IMR-90 (cell line): ENCODE measurements around the gene DDX24. TPM values are rescaled to one million over a fixed set of nuclear protein-coding genes. Genes with fewer than 3 reads are reported as not detected.

Source experiments
- ATAC-seq: fragments of 200-7000 bp; cut with Tn5 transposase; 2 replicates; pipeline ENCODE4 v1.9.1; 2020; ENCODE audit warnings: low read depth, mild to moderate bottlenecking, moderate library complexity
- BruUV-seq: library from RNA; stranded (reverse); fragments of 400-500 nt; replicated peaks from 2 replicates; lab custom pipeline; 2021; lab: Mats Ljungman, UMichigan
- CTCF ChIA-PET: fragments of 300-600 bp; formaldehyde crosslinking; extraction: SDS; loops from one replicate; lab custom pipeline; 2021; ENCODE audit warnings: antibody characterized with exemption; lab: Yijun Ruan, JAX
- POLR2A ChIA-PET: fragments of 300-600 bp; sonication (Branson Sonifier 250); formaldehyde crosslinking; loops from one replicate; lab custom pipeline; 2022; ENCODE audit warnings: antibody characterized with exemption; ENCODE audit not compliant: unreplicated experiment; lab: Charles Lee
- DNase-seq: peaks from one replicate; pipeline ENCODE4 v3.0.0; 2013
- H2AFZ ChIP-seq: replicated peaks from 2 replicates; pipeline ENCODE3; 2013; ENCODE audit warnings: low read length, mild to moderate bottlenecking; ENCODE audit not compliant: poor library complexity
- H2AK5ac ChIP-seq: 2 replicates; pipeline ENCODE4 v1.6.1; 2013; ENCODE audit warnings: low read depth, low read length, inconsistent platforms
- H2AK9ac ChIP-seq: replicated peaks from 2 replicates; pipeline ENCODE3; 2013; ENCODE audit warnings: mild to moderate bottlenecking, low read depth, low read length, moderate library complexity; ENCODE audit not compliant: poor library complexity
- H2BK120ac ChIP-seq: 2 replicates; pipeline ENCODE4 v1.6.1; 2013; ENCODE audit warnings: low read depth, low read length, inconsistent platforms
- H2BK15ac ChIP-seq: 3 replicates; pipeline ENCODE4 v1.6.1; 2013; ENCODE audit warnings: low read depth, low read length, inconsistent platforms
- H2BK20ac ChIP-seq: 2 replicates; pipeline ENCODE4 v1.6.1; 2013; ENCODE audit warnings: low read depth, mild to moderate bottlenecking, inconsistent platforms, low read length, moderate library complexity
- H2BK5ac ChIP-seq: 2 replicates; pipeline ENCODE4 v1.6.1; 2013; ENCODE audit warnings: mild to moderate bottlenecking, low read depth, low read length, inconsistent platforms; ENCODE audit not compliant: poor library complexity, severe bottlenecking
- H3K14ac ChIP-seq: replicated peaks from 2 replicates; pipeline ENCODE4 v1.6.1; 2013; ENCODE audit warnings: low read depth, low read length, inconsistent platforms
- H3K18ac ChIP-seq: 2 replicates; pipeline ENCODE4 v1.6.1; 2013; ENCODE audit warnings: low read depth, low read length, control low read depth
- H3K23ac ChIP-seq: 2 replicates; pipeline ENCODE4 v1.6.1; 2013; ENCODE audit warnings: low read depth, low read length, inconsistent platforms
- H3K27ac ChIP-seq: 2 replicates; pipeline ENCODE4 v1.5.1; 2013; ENCODE audit warnings: mild to moderate bottlenecking, control low read depth, low read length; ENCODE audit not compliant: insufficient read depth
- H3K27me3 ChIP-seq: 2 replicates; pipeline ENCODE4 v1.6.1; 2013; ENCODE audit warnings: low read length; ENCODE audit not compliant: control insufficient read depth, insufficient read depth
- H3K36me3 ChIP-seq: 2 replicates; pipeline ENCODE4 v1.6.1; 2013; ENCODE audit warnings: low read length, mixed read lengths; ENCODE audit not compliant: control insufficient read depth, insufficient read depth
- H3K4ac ChIP-seq: 2 replicates; pipeline ENCODE4 v1.6.1; 2013; ENCODE audit warnings: low read depth, low read length, inconsistent platforms
- H3K4me1 ChIP-seq: 2 replicates; pipeline ENCODE4 v1.6.1; 2013; ENCODE audit warnings: low read length, mixed read lengths; ENCODE audit not compliant: control insufficient read depth, insufficient read depth
- H3K4me2 ChIP-seq: 2 replicates; pipeline ENCODE4 v1.6.1; 2013; ENCODE audit warnings: low read depth, mild to moderate bottlenecking, control low read depth, low read length, moderate library complexity
- H3K4me3 ChIP-seq: 2 replicates; pipeline ENCODE4 v1.5.1; 2013; ENCODE audit warnings: low read depth, mild to moderate bottlenecking, control low read depth, low read length, moderate library complexity; ENCODE audit not compliant: insufficient read depth
- H3K56ac ChIP-seq: 2 replicates; pipeline ENCODE4 v1.6.1; 2013; ENCODE audit warnings: low read length, inconsistent platforms; ENCODE audit not compliant: insufficient read depth; ENCODE audit errors: extremely low read depth
- H3K79me1 ChIP-seq, 2 experiments: 2 replicates each; pipeline ENCODE4 v1.6.1; 2013; ENCODE audit warnings: low read length in 2 of 2, inconsistent platforms in 1 of 2, low read depth in 1 of 2
- H3K9ac ChIP-seq: 2 replicates; pipeline ENCODE4 v1.6.1; 2013; ENCODE audit warnings: low read depth, low read length, control low read depth
- H3K9me1 ChIP-seq: 2 replicates; pipeline ENCODE4 v1.6.1; 2013; ENCODE audit warnings: low read length, inconsistent platforms; ENCODE audit not compliant: insufficient read depth
- H3K9me3 ChIP-seq: 2 replicates; pipeline ENCODE4 v1.6.1; 2013; ENCODE audit warnings: low read length; ENCODE audit not compliant: control insufficient read depth, insufficient read depth
- H4K20me1 ChIP-seq: 2 replicates; pipeline ENCODE4 v1.6.1; 2013; ENCODE audit warnings: low read length, inconsistent platforms; ENCODE audit not compliant: insufficient read depth
- H4K5ac ChIP-seq: 2 replicates; pipeline ENCODE4 v1.6.1; 2013; ENCODE audit warnings: mild to moderate bottlenecking, low read depth, low read length, control low read depth
- H4K8ac ChIP-seq, 2 experiments: 2 replicates each; pipeline ENCODE4 v1.6.1; 2013; ENCODE audit warnings: low read depth in 2 of 2, low read length in 2 of 2, control low read depth in 1 of 2, inconsistent platforms in 1 of 2
- H4K91ac ChIP-seq: 2 replicates; pipeline ENCODE4 v1.6.1; 2013; ENCODE audit warnings: low read depth, low read length, inconsistent platforms; ENCODE audit not compliant: insufficient read depth
- BHLHE40 ChIP-seq: fragments of 150-350 bp; IDR thresholded peaks from 2 replicates; pipeline ENCODE4 v1.6.1; 2016; ENCODE audit warnings: mild to moderate bottlenecking, low read depth, low read length
- CEBPB ChIP-seq: IDR thresholded peaks from 2 replicates; pipeline ENCODE4 v1.6.1; 2012; ENCODE audit warnings: low read depth, low read length, improper control_type of control experiment
- CHD1 ChIP-seq: IDR thresholded peaks from 2 replicates; pipeline ENCODE4 v1.6.1; 2012; ENCODE audit warnings: low read depth, low read length, improper control_type of control experiment
- FOS ChIP-seq: fragments of 150-350 bp; IDR thresholded peaks from 2 replicates; pipeline ENCODE4 v1.6.1; 2016; ENCODE audit warnings: low read depth, low read length
- MAFK ChIP-seq: IDR thresholded peaks from 2 replicates; pipeline ENCODE4 v1.6.1; 2012; ENCODE audit warnings: low read depth, low read length, improper control_type of control experiment
- MAZ ChIP-seq: IDR thresholded peaks from 2 replicates; pipeline ENCODE4 v1.6.1; 2012; ENCODE audit warnings: low read depth, mild to moderate bottlenecking, low read length, improper control_type of control experiment, moderate library complexity, borderline replicate concordance
- MXI1 ChIP-seq: IDR thresholded peaks from 2 replicates; pipeline ENCODE4 v1.6.1; 2012; ENCODE audit warnings: low read depth, mild to moderate bottlenecking, low read length, moderate library complexity, borderline replicate concordance
- NFE2L2 ChIP-seq: fragments of 150-350 bp; IDR thresholded peaks from 2 replicates; pipeline ENCODE4 v1.6.1; 2016; ENCODE audit warnings: low read depth, mild to moderate bottlenecking, low read length
- POLR2A ChIP-seq: IDR thresholded peaks from 2 replicates; pipeline ENCODE4 v1.6.1; 2012; ENCODE audit warnings: mild to moderate bottlenecking, low read depth, low read length
- RAD21 ChIP-seq: IDR thresholded peaks from 2 replicates; pipeline ENCODE4 v1.6.1; 2012; ENCODE audit warnings: low read length, improper control_type of control experiment
- RCOR1 ChIP-seq: IDR thresholded peaks from 2 replicates; pipeline ENCODE4 v1.6.1; 2012; ENCODE audit warnings: mild to moderate bottlenecking, low read length, improper control_type of control experiment; ENCODE audit not compliant: insufficient replicate concordance
- SMC3 ChIP-seq: fragments of 150-350 bp; IDR thresholded peaks from 2 replicates; pipeline ENCODE4 v1.6.1; 2016; ENCODE audit warnings: low read depth, mild to moderate bottlenecking, antibody characterized with exemption, low read length, moderate library complexity
- WGBS, 2 experiments: methylation state at CpG; one replicate each; pipeline versions ENCODE4 v1.1.5 to v1.1.7; 2013; ENCODE audit warnings: missing lambda C conversion rate in 2 of 2; ENCODE audit not compliant: insufficient read length in 1 of 2; ENCODE audit errors: extremely low coverage in 2 of 2; 5-methylcytosine and 5-hydroxymethylcytosine counted together
- dilution Hi-C: fragments of 300-500 bp; cut with HindIII; formaldehyde crosslinking; loops from one replicate; pipeline ENCODE4 v1.14.3; 2018; ENCODE audit warnings: low sequenced_read_pairs; ENCODE audit not compliant: unreplicated experiment
- in situ Hi-C: fragments of 300-500 bp; cut with MboI; formaldehyde crosslinking; loops from 3 replicates; pipeline ENCODE4 v1.14.3; 2019; ENCODE audit warnings: low sequenced_read_pairs, inconsistent platforms, mixed read lengths
- intact Hi-C: fragments of 100-400 bp; cut with micrococcal nuclease; formaldehyde crosslinking; loops from 2 replicates; pipeline ENCODE4 v1.10.0; 2022
- polyA plus RNA-seq, 3 experiments: library from polyadenylated mRNA; depleted of rRNA; stranded (reverse); fragments of >200 nt; gene quantifications; 2 replicates each; pipeline ENCODE4 v1.2.3, GENCODE V29; 2012; ENCODE audit warnings: low replicate concordance in 1 of 3
- total RNA-seq: library from RNA; depleted of rRNA; stranded (reverse); fragments of >200 nt; gene quantifications from 2 replicates; pipeline ENCODE4 v1.2.3, GENCODE V29; 2012
- TF ChIP-seq, protein P1 (sequence below): conservative IDR thresholded peaks from 2 replicates; pipeline ENCODE4 v1.5.1; 2012; ENCODE audit warnings: mild to moderate bottlenecking, low read depth, low read length, improper control_type of control experiment
- TF ChIP-seq, protein P2 (sequence below): fragments of 150-350 bp; IDR thresholded peaks from 2 replicates; pipeline ENCODE4 v1.6.1; 2016; ENCODE audit warnings: low read depth, mild to moderate bottlenecking, low read length, moderate library complexity, borderline replicate concordance
- TF ChIP-seq, protein P3 (sequence below): fragments of 150-350 bp; IDR thresholded peaks from 2 replicates; pipeline ENCODE4 v1.6.1; 2017; ENCODE audit warnings: mild to moderate bottlenecking, antibody characterized with exemption, low read length, low read depth

The DDX24 gene
- total and polyA plus RNA-seq, 2 of the 4 experiments (the other 2 are of a cell fraction): 134 to 155 TPM

DNA sequence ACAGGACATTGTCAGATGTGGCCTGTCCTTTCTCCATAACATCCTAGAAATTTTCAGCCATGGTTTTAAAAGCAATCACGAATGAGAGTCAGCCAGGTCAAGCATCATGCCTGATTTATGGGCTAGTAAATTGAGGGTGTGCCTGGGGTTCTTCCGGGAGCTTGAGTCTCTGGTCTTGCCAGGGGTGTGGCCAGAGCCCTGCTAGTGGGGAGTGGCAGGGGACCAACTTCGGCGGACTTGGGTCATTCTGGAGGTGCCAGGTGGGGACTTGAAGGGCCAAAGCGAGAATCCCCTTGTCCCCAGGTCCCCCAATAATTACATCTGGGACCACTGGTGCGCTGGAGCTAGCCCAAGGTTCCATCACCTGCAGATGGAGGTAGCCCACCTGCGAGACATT is 49.1 kb downstream of the DDX24 start:
- dilution Hi-C loops: no loop called here
- no peak overlapping the region for H4K8ac ChIP-seq
- no CpG with 5 or more reads among the region's 7 CpGs for WGBS, 2 experiments
- no peak overlapping the region for H3K23ac ChIP-seq
- no peak overlapping the region for H2BK120ac ChIP-seq
- ChIA-PET CTCF (interaction anchor here (0.6 to 6.7 kb wide), 2 partner anchors 105 to 148 kb away, joined by 3 to 68 read pairs; no protein-coding TSS in a partner anchor), POLR2A (no interaction called here)
- no peak overlapping the region for H2AK9ac ChIP-seq
- H3K9me3 ChIP-seq: no peaks in the 10 kb centered on the region
- H3K36me3 ChIP-seq: no peaks in the 10 kb centered on the region
- BruUV-seq: no TSS peak
- DNase-seq (no peak), ATAC-seq (no peak)
- no peak overlapping the region for H3K4me3 ChIP-seq
- H3K4me2 ChIP-seq: no peak overlapping the region
- no peak overlapping the region for H3K27ac ChIP-seq
- no peak overlapping the region for H4K5ac ChIP-seq
- H2BK15ac ChIP-seq: no peak overlapping the region
- H3K9ac ChIP-seq: no peak overlapping the region
- H3K4ac ChIP-seq: no peak overlapping the region
- H3K18ac ChIP-seq: no peak overlapping the region
- no peak overlapping the region for H2BK20ac ChIP-seq
- no peak overlapping the region for H3K56ac ChIP-seq
- no peaks in the 10 kb centered on the region for H3K27me3 ChIP-seq
- TF ChIP-seq RAD21: no peak
- TF ChIP-seq, protein P1, sequence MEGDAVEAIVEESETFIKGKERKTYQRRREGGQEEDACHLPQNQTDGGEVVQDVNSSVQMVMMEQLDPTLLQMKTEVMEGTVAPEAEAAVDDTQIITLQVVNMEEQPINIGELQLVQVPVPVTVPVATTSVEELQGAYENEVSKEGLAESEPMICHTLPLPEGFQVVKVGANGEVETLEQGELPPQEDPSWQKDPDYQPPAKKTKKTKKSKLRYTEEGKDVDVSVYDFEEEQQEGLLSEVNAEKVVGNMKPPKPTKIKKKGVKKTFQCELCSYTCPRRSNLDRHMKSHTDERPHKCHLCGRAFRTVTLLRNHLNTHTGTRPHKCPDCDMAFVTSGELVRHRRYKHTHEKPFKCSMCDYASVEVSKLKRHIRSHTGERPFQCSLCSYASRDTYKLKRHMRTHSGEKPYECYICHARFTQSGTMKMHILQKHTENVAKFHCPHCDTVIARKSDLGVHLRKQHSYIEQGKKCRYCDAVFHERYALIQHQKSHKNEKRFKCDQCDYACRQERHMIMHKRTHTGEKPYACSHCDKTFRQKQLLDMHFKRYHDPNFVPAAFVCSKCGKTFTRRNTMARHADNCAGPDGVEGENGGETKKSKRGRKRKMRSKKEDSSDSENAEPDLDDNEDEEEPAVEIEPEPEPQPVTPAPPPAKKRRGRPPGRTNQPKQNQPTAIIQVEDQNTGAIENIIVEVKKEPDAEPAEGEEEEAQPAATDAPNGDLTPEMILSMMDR: no peak
- no peak for TF ChIP-seq FOS
- TF ChIP-seq SMC3: no peak
- TF ChIP-seq MAZ: no peak
- no peak for TF ChIP-seq CEBPB
- no peak for TF ChIP-seq MAFK
- TF ChIP-seq RCOR1: no peak
- TF ChIP-seq, protein P2, sequence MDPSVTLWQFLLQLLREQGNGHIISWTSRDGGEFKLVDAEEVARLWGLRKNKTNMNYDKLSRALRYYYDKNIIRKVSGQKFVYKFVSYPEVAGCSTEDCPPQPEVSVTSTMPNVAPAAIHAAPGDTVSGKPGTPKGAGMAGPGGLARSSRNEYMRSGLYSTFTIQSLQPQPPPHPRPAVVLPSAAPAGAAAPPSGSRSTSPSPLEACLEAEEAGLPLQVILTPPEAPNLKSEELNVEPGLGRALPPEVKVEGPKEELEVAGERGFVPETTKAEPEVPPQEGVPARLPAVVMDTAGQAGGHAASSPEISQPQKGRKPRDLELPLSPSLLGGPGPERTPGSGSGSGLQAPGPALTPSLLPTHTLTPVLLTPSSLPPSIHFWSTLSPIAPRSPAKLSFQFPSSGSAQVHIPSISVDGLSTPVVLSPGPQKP: no peak
- no peak for TF ChIP-seq MXI1
- no peak for TF ChIP-seq BHLHE40
- no peak for TF ChIP-seq CHD1
- TF ChIP-seq NFE2L2: no peak
- TF ChIP-seq POLR2A: no peak
- TF ChIP-seq, protein P3, sequence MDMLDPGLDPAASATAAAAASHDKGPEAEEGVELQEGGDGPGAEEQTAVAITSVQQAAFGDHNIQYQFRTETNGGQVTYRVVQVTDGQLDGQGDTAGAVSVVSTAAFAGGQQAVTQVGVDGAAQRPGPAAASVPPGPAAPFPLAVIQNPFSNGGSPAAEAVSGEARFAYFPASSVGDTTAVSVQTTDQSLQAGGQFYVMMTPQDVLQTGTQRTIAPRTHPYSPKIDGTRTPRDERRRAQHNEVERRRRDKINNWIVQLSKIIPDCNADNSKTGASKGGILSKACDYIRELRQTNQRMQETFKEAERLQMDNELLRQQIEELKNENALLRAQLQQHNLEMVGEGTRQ: no peak
- H2AFZ ChIP-seq: no peak overlapping the region
- no peaks in the 10 kb centered on the region; the same call in 1 of the 2 replicates for H4K20me1 ChIP-seq
- no peak overlapping the region for H4K91ac ChIP-seq
- 0 out of 2 replicates have a peak, but pooled peaks cover 4% of the 10 kb centered on the region for H3K9me1 ChIP-seq
- H3K14ac ChIP-seq: no peak overlapping the region
- intact Hi-C loops: no loop called here
- H3K4me1 ChIP-seq: no peaks in the 10 kb centered on the region; the same call in 1 of the 2 replicates
- in situ Hi-C loops: no loop called here
- no peak overlapping the region for H2BK5ac ChIP-seq
- H3K79me1 ChIP-seq: peaks cover 0 to 3% of the 10 kb centered on the region in 2 experiments; a peak in 1 of 4 replicates
- H2AK5ac ChIP-seq: no peak overlapping the region
